ENCODE results near the gene RGS7. TPM values are rescaled to one million over a fixed set of nuclear protein-coding genes. Genes with fewer than 3 reads are reported as not detected.
"Not testable (repeated sequence)": the region's sequence is repeated elsewhere in the genome, so short reads cannot be mapped to it uniquely, and the experiment has no call there.

The RGS7 gene
- total RNA-seq, 1 experiment from 2014 or later = 1.6 TPM

DNA sequence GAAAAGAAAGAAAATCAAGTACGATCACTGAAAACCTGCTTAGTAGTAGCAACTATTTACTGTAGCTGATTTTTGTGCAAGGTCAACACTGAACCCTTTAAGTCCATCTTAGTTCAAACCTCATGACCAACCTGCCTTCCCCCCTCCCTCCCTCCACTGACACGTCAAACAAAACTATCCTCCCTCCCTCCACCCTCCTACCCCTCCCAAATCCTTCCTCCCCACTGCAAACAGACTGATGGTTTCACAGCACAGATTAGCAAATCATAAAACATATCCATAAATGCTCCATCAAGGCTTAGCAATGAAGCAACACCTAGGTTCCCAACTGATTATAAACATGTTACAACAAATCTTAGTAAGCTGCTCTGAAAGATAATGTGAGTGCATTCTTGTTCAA lies 580.8 kb downstream of the RGS7 start:
- DNase-seq (ENCODE audit: low read depth, low spot score) = no peak
- in situ Hi-C loops (cut with HindIII; ENCODE audit: low pct_unique_long_range_greater_than_20kb, low sequenced_read_pairs) = no loop called here

DNA sequence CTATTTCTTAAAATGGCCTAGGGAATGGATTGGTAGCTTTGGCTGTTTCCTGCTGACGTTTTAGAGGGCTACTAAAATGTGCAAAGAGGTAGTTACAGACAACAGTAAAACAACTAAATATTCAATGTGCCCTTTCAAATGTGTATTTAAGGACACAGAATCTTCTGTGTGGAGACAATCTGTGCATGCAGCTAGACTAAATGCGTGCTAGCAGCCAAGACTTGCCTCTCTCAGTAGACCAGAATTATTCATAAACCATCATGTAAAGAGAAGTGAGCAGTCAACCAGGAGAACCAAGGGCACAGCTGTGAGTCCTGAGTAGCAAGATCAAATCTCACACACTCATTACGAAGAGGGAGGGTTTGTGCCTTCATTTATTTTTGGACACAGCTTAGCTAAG lies 584.9 kb downstream of the RGS7 start:
- in situ Hi-C loops (cut with HindIII; ENCODE audit: low pct_unique_long_range_greater_than_20kb, low sequenced_read_pairs) = no loop called here
- no peak for DNase-seq (ENCODE audit: low read depth, low spot score)

GRCh38 chr1:240771450-240771849 lies 585.6 kb downstream of the RGS7 start:
- no peak for DNase-seq (ENCODE audit: low read depth, low spot score)
- in situ Hi-C loops (cut with HindIII; ENCODE audit: low pct_unique_long_range_greater_than_20kb, low sequenced_read_pairs) = no loop called here

GRCh38 chr1:240768979-240769378 lies 588.0 kb downstream of the RGS7 start:
- in situ Hi-C loops (cut with HindIII; ENCODE audit: low pct_unique_long_range_greater_than_20kb, low sequenced_read_pairs) = no loop called here
- no peak for DNase-seq (ENCODE audit: low read depth, low spot score)

- in situ Hi-C loops (cut with HindIII; ENCODE audit: low pct_unique_long_range_greater_than_20kb, low sequenced_read_pairs) = no loop called here
- DNase-seq (ENCODE audit: low read depth, low spot score) = no peak
Measured at GRCh38 chr1:240766831-240767230, 590.2 kb downstream of the RGS7 start.

GRCh38 chr1:240765732-240766363 lies 591.2 kb downstream of the RGS7 start:
- in situ Hi-C loops (cut with HindIII; ENCODE audit: low pct_unique_long_range_greater_than_20kb, low sequenced_read_pairs) = no loop called here
- DNase-seq (ENCODE audit: low read depth, low spot score) = no peak

GRCh38 chr1:240763771-240764170 lies 593.2 kb downstream of the RGS7 start:
- no peak for DNase-seq (ENCODE audit: low read depth, low spot score)
- in situ Hi-C loops (cut with HindIII; ENCODE audit: low pct_unique_long_range_greater_than_20kb, low sequenced_read_pairs) = no loop called here

GRCh38 chr1:240763095-240763494 lies 593.9 kb downstream of the RGS7 start:
- in situ Hi-C loops (cut with HindIII; ENCODE audit: low pct_unique_long_range_greater_than_20kb, low sequenced_read_pairs); DNase-seq (ENCODE audit: low read depth, low spot score): not testable (repeated sequence)

DNA sequence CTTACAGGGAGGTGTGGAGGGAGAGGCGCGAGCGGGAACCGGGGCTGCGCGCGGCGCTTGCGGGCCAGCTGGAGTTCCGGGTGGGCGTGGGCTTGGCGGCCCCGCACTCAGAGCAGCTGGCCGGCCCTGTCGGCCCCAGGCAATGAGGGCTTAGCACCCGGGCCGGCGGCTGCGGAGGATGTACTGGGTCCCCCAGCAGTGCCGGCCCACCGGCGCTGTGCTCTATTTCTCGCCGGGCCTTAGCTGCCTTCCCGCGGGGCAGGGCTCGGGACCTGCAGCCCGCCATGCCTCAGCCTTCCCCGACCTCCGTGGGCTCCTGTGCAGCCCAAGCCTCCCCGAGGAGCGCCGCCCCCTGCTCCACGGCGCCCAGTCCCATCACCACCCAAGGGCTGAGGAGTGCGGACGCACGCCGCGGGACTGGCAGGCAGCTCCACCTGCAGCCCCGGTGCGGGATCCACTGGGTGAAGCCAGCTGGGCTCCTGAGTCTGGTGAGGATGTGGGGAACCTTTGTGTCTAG lies 594.5 kb downstream of the RGS7 start:
- DNase-seq (ENCODE audit: low read depth, low spot score); in situ Hi-C loops (cut with HindIII; ENCODE audit: low pct_unique_long_range_greater_than_20kb, low sequenced_read_pairs): not testable (repeated sequence)

- in situ Hi-C loops (cut with HindIII; ENCODE audit: low pct_unique_long_range_greater_than_20kb, low sequenced_read_pairs); DNase-seq (ENCODE audit: low read depth, low spot score): not testable (repeated sequence)
Measured at GRCh38 chr1:240758777-240759176, 598.2 kb downstream of the RGS7 start.

DNA sequence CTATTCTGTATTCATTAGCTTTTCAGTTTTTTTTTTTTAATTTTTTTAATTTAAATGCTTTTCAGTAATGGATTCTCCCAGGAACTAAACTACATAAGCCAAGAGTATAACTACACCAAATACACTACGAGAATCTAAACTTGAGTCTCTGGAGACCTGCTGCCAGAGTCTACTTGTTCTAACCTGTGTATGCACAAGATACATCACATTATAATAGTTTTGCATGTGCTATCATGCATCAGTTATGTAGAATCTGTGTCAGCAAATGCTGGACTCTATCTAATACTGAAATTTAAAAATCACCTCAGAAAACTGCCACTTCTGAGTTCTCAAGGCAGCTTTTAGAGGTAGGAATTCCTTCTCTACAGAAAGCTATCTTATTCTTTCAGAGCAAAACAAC lies 598.7 kb downstream of the RGS7 start:
- no peak for DNase-seq (ENCODE audit: low read depth, low spot score)

DNA sequence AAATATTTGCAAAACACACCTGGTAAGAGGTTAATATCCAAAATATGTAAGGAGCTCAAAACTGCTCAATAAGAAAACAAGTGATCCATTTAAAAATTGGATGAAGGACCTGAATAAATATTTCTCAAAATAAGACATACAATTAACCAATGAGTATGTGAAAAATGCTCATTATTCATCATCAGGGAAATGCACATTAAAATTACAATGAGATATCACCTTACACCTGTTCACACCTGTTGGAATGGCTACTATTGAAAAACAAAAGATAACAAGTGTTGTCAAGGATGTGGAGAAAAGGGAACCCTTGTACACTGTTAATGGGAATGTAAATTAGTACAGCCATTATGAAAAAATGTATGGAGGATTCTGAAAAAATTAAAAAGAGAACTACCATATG lies 609.1 kb downstream of the RGS7 start:
- no peak for DNase-seq (ENCODE audit: low read depth, low spot score)
- in situ Hi-C loops (cut with HindIII; ENCODE audit: low pct_unique_long_range_greater_than_20kb, low sequenced_read_pairs) = no loop called here

More for the DNA sequence above, 598.7 kb downstream of the RGS7 start:
- in situ Hi-C loops (cut with HindIII; ENCODE audit: low pct_unique_long_range_greater_than_20kb, low sequenced_read_pairs) = no loop called here

GRCh38 chr1:240743705-240744104 lies 613.3 kb downstream of the RGS7 start:
- no peak for DNase-seq (ENCODE audit: low read depth, low spot score)
- in situ Hi-C loops (cut with HindIII; ENCODE audit: low pct_unique_long_range_greater_than_20kb, low sequenced_read_pairs) = no loop called here

DNA sequence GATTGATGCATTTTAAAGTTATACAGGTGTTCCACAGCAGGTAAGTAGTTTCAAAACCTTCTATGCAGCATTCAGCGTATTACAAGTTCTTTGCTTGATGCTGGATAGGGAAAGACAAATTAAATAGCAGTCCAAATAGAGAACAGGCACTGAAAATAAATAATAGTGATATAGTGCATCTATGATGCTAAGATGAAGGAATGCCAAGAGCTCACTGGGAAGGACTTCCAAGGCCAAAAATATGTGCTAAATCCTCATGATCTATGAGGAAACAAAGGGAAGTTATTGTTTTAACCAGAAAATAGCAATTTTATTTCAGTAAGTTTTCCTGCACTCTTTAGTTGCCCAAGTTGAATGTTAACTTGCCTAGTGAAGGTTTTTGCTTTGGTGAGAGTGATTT lies 617.3 kb downstream of the RGS7 start:
- in situ Hi-C loops (cut with HindIII; ENCODE audit: low pct_unique_long_range_greater_than_20kb, low sequenced_read_pairs) = no loop called here
- DNase-seq (ENCODE audit: low read depth, low spot score) = no peak

GRCh38 chr1:240739139-240739538 lies 617.9 kb downstream of the RGS7 start:
- in situ Hi-C loops (cut with HindIII; ENCODE audit: low pct_unique_long_range_greater_than_20kb, low sequenced_read_pairs) = no loop called here
- DNase-seq (ENCODE audit: low read depth, low spot score) = no peak

GRCh38 chr1:240737766-240738265 lies 619.2 kb downstream of the RGS7 start:
- DNase-seq (ENCODE audit: low read depth, low spot score) = no peak
- in situ Hi-C loops (cut with HindIII; ENCODE audit: low pct_unique_long_range_greater_than_20kb, low sequenced_read_pairs) = no loop called here

DNA sequence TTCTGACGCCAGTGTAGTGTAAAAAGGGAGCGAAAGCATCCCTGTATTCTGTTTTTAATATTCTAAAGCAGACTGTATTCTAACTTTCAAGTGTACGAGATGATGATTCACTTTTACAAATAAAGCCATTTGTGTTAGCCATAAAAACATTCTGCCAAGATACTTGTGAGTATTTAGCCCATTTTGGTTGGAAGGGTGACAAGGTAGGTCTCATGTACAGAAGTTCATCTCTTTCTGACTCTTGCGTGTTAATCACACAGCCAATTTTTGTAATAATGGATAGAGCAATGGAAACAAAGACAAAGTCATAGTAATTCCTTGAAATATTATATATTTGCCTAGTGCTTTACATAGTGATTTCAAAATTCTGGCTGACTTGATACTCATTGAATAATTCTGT lies 619.7 kb downstream of the RGS7 start:
- in situ Hi-C loops (cut with HindIII; ENCODE audit: low pct_unique_long_range_greater_than_20kb, low sequenced_read_pairs) = no loop called here
- DNase-seq (ENCODE audit: low read depth, low spot score) = no peak

DNA sequence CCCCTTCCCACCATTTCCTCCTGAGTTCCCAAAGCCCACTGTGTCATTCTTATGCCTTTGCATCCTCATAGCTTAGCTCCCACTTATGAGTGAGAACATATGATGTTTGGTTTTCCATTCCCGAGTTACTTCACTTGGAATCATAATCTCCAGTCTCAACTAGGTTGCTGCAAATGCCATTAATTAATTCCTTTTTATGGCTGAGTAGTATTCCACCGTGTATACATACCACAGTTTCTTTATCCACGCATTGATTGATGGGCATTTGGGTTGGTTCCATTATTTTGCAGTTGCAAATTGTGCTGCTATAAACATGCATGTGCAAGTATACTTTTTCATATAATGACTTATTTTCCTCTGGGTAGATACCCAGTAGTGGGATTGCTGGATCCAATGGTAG lies 622.3 kb downstream of the RGS7 start:
- DNase-seq (ENCODE audit: low read depth, low spot score); in situ Hi-C loops (cut with HindIII; ENCODE audit: low pct_unique_long_range_greater_than_20kb, low sequenced_read_pairs): not testable (repeated sequence)

DNA sequence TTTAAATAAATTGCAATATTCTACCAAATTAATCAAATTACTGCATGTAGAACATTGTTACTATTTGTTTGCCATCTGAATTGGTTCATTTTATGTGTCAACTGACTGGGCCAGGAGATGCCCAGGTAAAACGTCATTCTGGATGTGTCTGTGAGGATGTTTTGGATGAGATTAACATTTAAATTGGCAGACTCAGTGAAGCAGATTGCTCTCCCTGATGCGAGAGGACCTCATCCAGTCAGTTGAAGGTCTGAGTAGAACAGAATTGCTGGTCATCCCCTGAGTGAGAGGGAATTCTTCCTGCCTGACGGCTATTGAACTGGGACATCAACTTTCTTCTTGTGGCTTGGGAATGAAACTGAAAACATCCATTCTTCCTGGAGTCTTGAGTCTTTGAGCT lies 623.0 kb downstream of the RGS7 start:
- DNase-seq (ENCODE audit: low read depth, low spot score) = no peak
- in situ Hi-C loops (cut with HindIII; ENCODE audit: low pct_unique_long_range_greater_than_20kb, low sequenced_read_pairs) = no loop called here
